ENCODE results near the gene MTFR1L.

Gene MTFR1L

DNA sequence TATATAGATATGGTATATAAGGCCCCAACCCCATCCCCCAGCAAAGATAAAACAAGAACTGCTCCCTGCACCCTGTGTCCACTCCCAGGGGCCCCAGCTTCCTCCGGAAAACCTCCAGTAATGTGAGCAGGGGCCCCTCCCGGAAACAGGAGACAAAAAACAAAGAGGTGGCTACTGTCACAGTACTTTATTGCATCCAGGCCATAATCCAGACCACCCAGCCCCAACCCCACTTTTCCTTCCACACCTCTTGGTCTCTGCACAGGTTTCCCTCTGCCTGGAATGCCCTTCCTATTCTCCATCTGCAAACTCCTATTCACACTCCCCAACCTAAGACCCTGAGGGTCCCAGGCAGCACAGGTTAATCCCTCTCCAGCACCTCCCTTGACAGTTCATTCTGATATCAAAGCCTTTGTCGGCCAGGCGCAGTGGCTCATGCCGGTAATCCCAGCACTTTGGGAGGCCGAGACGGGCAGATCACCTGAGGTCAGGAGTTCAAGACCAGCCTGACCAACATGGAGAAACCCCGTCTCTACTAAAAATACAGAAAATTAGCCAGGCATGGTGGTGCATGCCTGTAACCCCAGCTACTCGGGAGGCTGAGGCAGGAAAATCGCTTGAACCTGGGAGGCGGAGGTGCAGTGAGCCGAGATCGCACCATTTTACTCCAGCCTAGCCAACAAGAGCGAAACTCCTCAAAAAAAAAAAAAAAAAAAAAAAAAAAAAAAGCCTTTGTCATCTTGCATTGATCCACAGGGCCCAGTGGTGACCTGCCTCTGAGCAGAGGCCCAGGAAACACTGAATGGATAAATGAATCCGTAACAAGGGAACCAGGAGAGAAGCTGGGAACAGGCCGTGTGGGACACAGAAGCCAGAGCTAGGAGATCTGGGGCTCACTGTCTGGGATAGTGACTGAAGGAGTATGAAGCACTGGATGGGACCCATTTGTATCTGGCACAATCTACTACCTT, 41.8 kb downstream of the MTFR1L start:
- TF ChIP-seq, protein P1, sequence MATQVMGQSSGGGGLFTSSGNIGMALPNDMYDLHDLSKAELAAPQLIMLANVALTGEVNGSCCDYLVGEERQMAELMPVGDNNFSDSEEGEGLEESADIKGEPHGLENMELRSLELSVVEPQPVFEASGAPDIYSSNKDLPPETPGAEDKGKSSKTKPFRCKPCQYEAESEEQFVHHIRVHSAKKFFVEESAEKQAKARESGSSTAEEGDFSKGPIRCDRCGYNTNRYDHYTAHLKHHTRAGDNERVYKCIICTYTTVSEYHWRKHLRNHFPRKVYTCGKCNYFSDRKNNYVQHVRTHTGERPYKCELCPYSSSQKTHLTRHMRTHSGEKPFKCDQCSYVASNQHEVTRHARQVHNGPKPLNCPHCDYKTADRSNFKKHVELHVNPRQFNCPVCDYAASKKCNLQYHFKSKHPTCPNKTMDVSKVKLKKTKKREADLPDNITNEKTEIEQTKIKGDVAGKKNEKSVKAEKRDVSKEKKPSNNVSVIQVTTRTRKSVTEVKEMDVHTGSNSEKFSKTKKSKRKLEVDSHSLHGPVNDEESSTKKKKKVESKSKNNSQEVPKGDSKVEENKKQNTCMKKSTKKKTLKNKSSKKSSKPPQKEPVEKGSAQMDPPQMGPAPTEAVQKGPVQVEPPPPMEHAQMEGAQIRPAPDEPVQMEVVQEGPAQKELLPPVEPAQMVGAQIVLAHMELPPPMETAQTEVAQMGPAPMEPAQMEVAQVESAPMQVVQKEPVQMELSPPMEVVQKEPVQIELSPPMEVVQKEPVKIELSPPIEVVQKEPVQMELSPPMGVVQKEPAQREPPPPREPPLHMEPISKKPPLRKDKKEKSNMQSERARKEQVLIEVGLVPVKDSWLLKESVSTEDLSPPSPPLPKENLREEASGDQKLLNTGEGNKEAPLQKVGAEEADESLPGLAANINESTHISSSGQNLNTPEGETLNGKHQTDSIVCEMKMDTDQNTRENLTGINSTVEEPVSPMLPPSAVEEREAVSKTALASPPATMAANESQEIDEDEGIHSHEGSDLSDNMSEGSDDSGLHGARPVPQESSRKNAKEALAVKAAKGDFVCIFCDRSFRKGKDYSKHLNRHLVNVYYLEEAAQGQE (IDR thresholded peaks at IDR 0.05; ENCODE audit: low read depth): no peak
- TF ChIP-seq TCF12 (IDR thresholded peaks at IDR 0.05; ENCODE audit: low read depth) (no peak), CREB1 (IDR thresholded peaks at IDR 0.05; ENCODE audit: low read depth) (no peak), NFIC (IDR thresholded peaks at IDR 0.05) (no peak), ZBTB7A (IDR thresholded peaks at IDR 0.05; ENCODE audit: low read depth) (no peak), USF1 (IDR thresholded peaks at IDR 0.05) (no peak), MAX (IDR thresholded peaks at IDR 0.05) (no peak), EP300 (IDR thresholded peaks at IDR 0.05; ENCODE audit: borderline replicate concordance) (no peak), TEAD4 (IDR thresholded peaks at IDR 0.05) (no peak), YY1 (IDR thresholded peaks at IDR 0.05; ENCODE audit: low read depth) (no peak), TAF1 (IDR thresholded peaks at IDR 0.05; ENCODE audit: low read depth) (no peak), EGR1 (IDR thresholded peaks at IDR 0.05) (no peak), FOXM1 (IDR thresholded peaks at IDR 0.05; ENCODE audit: borderline replicate concordance, low read depth) (no peak)

DNA sequence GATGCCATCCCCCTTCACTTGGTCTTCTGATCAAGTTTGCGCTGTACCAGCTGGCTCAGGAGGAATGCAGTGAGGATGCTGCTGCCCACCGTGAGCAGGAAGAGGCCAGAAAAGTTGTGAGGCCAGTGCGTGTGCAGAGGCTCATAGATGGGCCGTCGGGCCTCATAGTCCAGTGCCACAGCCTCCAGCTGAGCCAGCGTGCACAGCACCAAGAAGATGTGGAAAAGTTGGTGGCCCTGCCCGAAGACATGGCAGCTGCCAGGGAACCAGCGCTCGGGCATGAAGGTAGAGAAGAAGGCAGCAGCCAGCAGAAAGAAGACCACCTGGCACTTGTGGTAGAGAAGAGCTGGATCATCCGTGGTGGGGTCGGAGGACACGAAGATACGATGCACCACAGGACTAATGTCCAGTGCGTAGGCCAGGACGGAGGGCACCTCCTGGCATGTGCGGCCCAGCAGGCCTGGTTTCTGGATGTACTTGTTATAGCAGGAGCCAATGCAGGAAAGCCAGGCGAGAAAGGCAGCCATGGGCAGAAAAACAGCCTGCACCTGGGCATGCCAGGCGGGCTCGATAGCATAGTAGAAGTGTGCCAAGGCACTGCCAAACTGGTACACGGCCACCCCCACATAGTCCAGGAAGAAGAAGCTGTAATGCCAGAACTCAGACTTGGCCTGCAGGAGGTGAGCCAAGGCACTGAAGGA, 43.2 kb downstream of the MTFR1L start:
- TF ChIP-seq CEBPB (IDR thresholded peaks at IDR 0.05): no peak
- TF ChIP-seq, protein P1 (IDR thresholded peaks at IDR 0.05; ENCODE audit: low read depth): no peak

GRCh38 chr1:25863486-25864262, 43.9 kb downstream of the MTFR1L start:
- TF ChIP-seq CREB1 (IDR thresholded peaks at IDR 0.05; ENCODE audit: low read depth): no peak
- no peak for TF ChIP-seq EP300 (IDR thresholded peaks at IDR 0.05; ENCODE audit: borderline replicate concordance)
- TF ChIP-seq RAD21 (IDR thresholded peaks at IDR 0.05; ENCODE audit: low read depth): no peak
- no peak for TF ChIP-seq CEBPB (IDR thresholded peaks at IDR 0.05)
- no peak for TF ChIP-seq NFIC (IDR thresholded peaks at IDR 0.05)
- no peak for TF ChIP-seq MAX (IDR thresholded peaks at IDR 0.05)
- no peak for TF ChIP-seq FOXM1 (IDR thresholded peaks at IDR 0.05; ENCODE audit: borderline replicate concordance, low read depth)
- TF ChIP-seq, protein P1 (IDR thresholded peaks at IDR 0.05; ENCODE audit: low read depth): no peak
- TF ChIP-seq ZBTB7A (IDR thresholded peaks at IDR 0.05; ENCODE audit: low read depth): no peak
- no peak for TF ChIP-seq USF1 (IDR thresholded peaks at IDR 0.05)
- TF ChIP-seq TAF1 (IDR thresholded peaks at IDR 0.05; ENCODE audit: low read depth): no peak
- TF ChIP-seq YY1 (IDR thresholded peaks at IDR 0.05; ENCODE audit: low read depth): no peak
- no peak for TF ChIP-seq EGR1 (IDR thresholded peaks at IDR 0.05)
